ENCODE measurements around the gene B3GAT1. TPM values are rescaled to one million over a fixed set of nuclear protein-coding genes. Genes with fewer than 3 reads are reported as not detected.

Gene B3GAT1
- total and polyA plus RNA-seq, 4 donors = 0.03 to 0.49 (median 0.27) TPM

- H3K27ac ChIP-seq (ENCODE audit: low read depth in 1 of 2, low read length in 1 of 2) = no peak overlapping the region
- WGBS, 2 donors = 89 to 95% methylated on average over 8 of the region's 8 CpGs
- H3K9ac ChIP-seq (ENCODE audit: insufficient read depth in 1 of 2, low read length in 2 of 2) = no peak overlapping the region
- no peak for DNase-seq
- H3K27me3 ChIP-seq (ENCODE audit: control insufficient read depth in 3 of 3, insufficient read depth in 3 of 3, low read length in 2 of 3) = peaks cover 0 to under 1% (median 0%) of the 10 kb centered on the region in 3 donors
- no peak overlapping the region for H3K4me3 ChIP-seq
- no peaks in the 10 kb centered on the region for H3K36me3 ChIP-seq (ENCODE audit: control insufficient read depth in 4 of 4, insufficient read depth in 4 of 4, low read length in 4 of 4)
- peaks cover 0 to 14% (median 5%) of the 10 kb centered on the region in 5 donors for H3K4me1 ChIP-seq (ENCODE audit: control insufficient read depth in 5 of 5, insufficient read depth in 5 of 5, low read length in 5 of 5)
- peaks cover 0 to 6% (median 0%) of the 10 kb centered on the region in 4 donors for H3K9me3 ChIP-seq (ENCODE audit: control insufficient read depth in 4 of 4, insufficient read depth in 3 of 4, low read length in 3 of 4)
- TF ChIP-seq, protein P1, sequence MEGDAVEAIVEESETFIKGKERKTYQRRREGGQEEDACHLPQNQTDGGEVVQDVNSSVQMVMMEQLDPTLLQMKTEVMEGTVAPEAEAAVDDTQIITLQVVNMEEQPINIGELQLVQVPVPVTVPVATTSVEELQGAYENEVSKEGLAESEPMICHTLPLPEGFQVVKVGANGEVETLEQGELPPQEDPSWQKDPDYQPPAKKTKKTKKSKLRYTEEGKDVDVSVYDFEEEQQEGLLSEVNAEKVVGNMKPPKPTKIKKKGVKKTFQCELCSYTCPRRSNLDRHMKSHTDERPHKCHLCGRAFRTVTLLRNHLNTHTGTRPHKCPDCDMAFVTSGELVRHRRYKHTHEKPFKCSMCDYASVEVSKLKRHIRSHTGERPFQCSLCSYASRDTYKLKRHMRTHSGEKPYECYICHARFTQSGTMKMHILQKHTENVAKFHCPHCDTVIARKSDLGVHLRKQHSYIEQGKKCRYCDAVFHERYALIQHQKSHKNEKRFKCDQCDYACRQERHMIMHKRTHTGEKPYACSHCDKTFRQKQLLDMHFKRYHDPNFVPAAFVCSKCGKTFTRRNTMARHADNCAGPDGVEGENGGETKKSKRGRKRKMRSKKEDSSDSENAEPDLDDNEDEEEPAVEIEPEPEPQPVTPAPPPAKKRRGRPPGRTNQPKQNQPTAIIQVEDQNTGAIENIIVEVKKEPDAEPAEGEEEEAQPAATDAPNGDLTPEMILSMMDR (IDR thresholded peaks at IDR 0.05; ENCODE audit: control extremely low read depth, extremely low read depth) = no peak
- no peak for ATAC-seq (ENCODE audit: insufficient read depth, low FRiP score)
Observed at GRCh38 chr11:134382257-134382656, 29.8 kb downstream of the B3GAT1 start.

- TF ChIP-seq, protein P1 (IDR thresholded peaks at IDR 0.05; ENCODE audit: control extremely low read depth, extremely low read depth) = no peak
- peaks cover 0 to 7% (median 5%) of the 10 kb centered on the region in 5 donors for H3K4me1 ChIP-seq (ENCODE audit: control insufficient read depth in 5 of 5, insufficient read depth in 5 of 5, low read length in 5 of 5)
- no peak overlapping the region for H3K27ac ChIP-seq (ENCODE audit: low read depth in 1 of 2, low read length in 1 of 2)
- no peak overlapping the region for H3K4me3 ChIP-seq
- DNase-seq = no peak
- H3K27me3 ChIP-seq (ENCODE audit: control insufficient read depth in 3 of 3, insufficient read depth in 3 of 3, low read length in 2 of 3) = no peaks in the 10 kb centered on the region
- H3K36me3 ChIP-seq (ENCODE audit: control insufficient read depth in 4 of 4, insufficient read depth in 4 of 4, low read length in 4 of 4) = no peaks in the 10 kb centered on the region
- ATAC-seq (ENCODE audit: insufficient read depth, low FRiP score) = no peak
- peaks cover 0 to 6% (median 0%) of the 10 kb centered on the region in 4 donors for H3K9me3 ChIP-seq (ENCODE audit: control insufficient read depth in 4 of 4, insufficient read depth in 3 of 4, low read length in 3 of 4)
- 77 to 82% methylated on average over 4 of the region's 4 CpGs for WGBS, 2 donors
- no peak overlapping the region for H3K9ac ChIP-seq (ENCODE audit: insufficient read depth in 1 of 2, low read length in 2 of 2)
Observed at GRCh38 chr11:134380785-134381184, 31.3 kb downstream of the B3GAT1 start.

DNA sequence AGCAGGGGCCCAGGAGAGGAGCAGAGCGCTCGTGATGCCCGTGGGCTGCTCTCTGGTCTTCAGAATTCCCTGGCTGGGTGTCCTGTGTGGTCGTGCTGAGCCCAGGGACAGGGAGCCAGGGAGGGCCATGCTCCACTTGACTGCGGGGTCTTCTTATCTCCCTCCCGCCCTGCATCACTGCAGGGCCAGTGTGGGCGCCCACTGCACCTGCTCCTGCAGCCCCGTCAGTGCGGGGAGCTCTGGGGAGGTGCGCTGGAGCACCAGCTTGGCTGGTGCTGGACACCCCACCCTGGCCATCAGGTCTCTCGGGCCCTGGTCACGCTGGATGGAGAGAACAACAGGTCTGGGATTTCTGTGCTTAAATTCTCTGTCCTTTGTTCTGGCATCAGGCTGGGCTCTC is 31.8 kb downstream of the B3GAT1 start:
- TF ChIP-seq, protein P1 (IDR thresholded peaks at IDR 0.05; ENCODE audit: control extremely low read depth, extremely low read depth) = no peak
- H3K36me3 ChIP-seq (ENCODE audit: control insufficient read depth in 4 of 4, insufficient read depth in 4 of 4, low read length in 4 of 4) = no peaks in the 10 kb centered on the region
- H3K9me3 ChIP-seq (ENCODE audit: control insufficient read depth in 4 of 4, insufficient read depth in 3 of 4, low read length in 3 of 4) = peaks cover 0 to 6% (median 0%) of the 10 kb centered on the region in 4 donors
- 84 to 92% methylated on average over 12 of the region's 12 CpGs for WGBS, 2 donors
- no peak overlapping the region for H3K9ac ChIP-seq (ENCODE audit: insufficient read depth in 1 of 2, low read length in 2 of 2)
- no peaks in the 10 kb centered on the region for H3K27me3 ChIP-seq (ENCODE audit: control insufficient read depth in 3 of 3, insufficient read depth in 3 of 3, low read length in 2 of 3)
- H3K4me3 ChIP-seq = no peak overlapping the region
- H3K4me1 ChIP-seq (ENCODE audit: control insufficient read depth in 5 of 5, insufficient read depth in 5 of 5, low read length in 5 of 5) = peaks cover 0 to 3% (median 1%) of the 10 kb centered on the region in 5 donors
- no peak for DNase-seq
- no peak for ATAC-seq (ENCODE audit: insufficient read depth, low FRiP score)
- no peak overlapping the region for H3K27ac ChIP-seq (ENCODE audit: low read depth in 1 of 2, low read length in 1 of 2)

- no peak overlapping the region for H3K4me3 ChIP-seq
- no peak for DNase-seq
- no peak for ATAC-seq (ENCODE audit: insufficient read depth, low FRiP score)
- H3K9me3 ChIP-seq (ENCODE audit: control insufficient read depth in 4 of 4, insufficient read depth in 3 of 4, low read length in 3 of 4) = peaks cover 0 to 6% (median 0%) of the 10 kb centered on the region in 4 donors
- no peak overlapping the region for H3K9ac ChIP-seq (ENCODE audit: insufficient read depth in 1 of 2, low read length in 2 of 2)
- no peak overlapping the region for H3K27ac ChIP-seq (ENCODE audit: low read depth in 1 of 2, low read length in 1 of 2)
- H3K4me1 ChIP-seq (ENCODE audit: control insufficient read depth in 5 of 5, insufficient read depth in 5 of 5, low read length in 5 of 5) = no peaks in the 10 kb centered on the region
- no peaks in the 10 kb centered on the region for H3K36me3 ChIP-seq (ENCODE audit: control insufficient read depth in 4 of 4, insufficient read depth in 4 of 4, low read length in 4 of 4)
- TF ChIP-seq, protein P1 (IDR thresholded peaks at IDR 0.05; ENCODE audit: control extremely low read depth, extremely low read depth) = no peak
- WGBS, 2 donors = 70 to 88% methylated on average over 2 of the region's 2 CpGs
- no peaks in the 10 kb centered on the region for H3K27me3 ChIP-seq (ENCODE audit: control insufficient read depth in 3 of 3, insufficient read depth in 3 of 3, low read length in 2 of 3)
Observed at GRCh38 chr11:134379241-134379640, 32.8 kb downstream of the B3GAT1 start.
